Lower leg skin (tissue), 4 donors: ENCODE results near the gene GALNT12. TPM values are rescaled to one million over a fixed set of nuclear protein-coding genes. Genes with fewer than 3 reads are reported as not detected.

Experiments used
- DNase-seq, 2 donors: peaks; one replicate each; pipeline ENCODE4 v3.0.0-alpha.2; 2019; ENCODE audit warnings: low spot score in 2 of 2
- H3K4me3 ChIP-seq: fragments of 200-600 bp; sonication (generic); 2 replicates; pipeline ENCODE4 v1.5.1; 2017; ENCODE audit warnings: mild to moderate bottlenecking, low read depth; ENCODE audit not compliant: poor library complexity, severe bottlenecking
- POLR2A ChIP-seq, 2 donors: fragments of 450-650 bp; IDR thresholded peaks; one replicate each; pipeline ENCODE4 v1.6.1; 2016 to 2017; ENCODE audit warnings: antibody characterized with exemption in 2 of 2, mild to moderate bottlenecking in 1 of 2, moderate library complexity in 1 of 2
- WGBS, 2 donors: methylation state at CpG; one replicate each; pipeline ENCODE4 v1.1.5; 2018; 5-methylcytosine and 5-hydroxymethylcytosine counted together
- intact Hi-C: fragments of 100-400 bp; cut with DNase I; formaldehyde crosslinking; loops from one replicate; pipeline ENCODE4 v1.15.0; 2023; ENCODE audit warnings: low total_unique reads
- total RNA-seq, 4 donors: library from RNA; depleted of rRNA; stranded (reverse); fragments of >200 nt; gene quantifications; one replicate each; pipeline ENCODE4 v1.1.0, GENCODE V29; 2016
- TF ChIP-seq, protein P1 (sequence below), 3 donors: fragments of 450-650 bp; IDR thresholded peaks; one replicate each; pipeline ENCODE4 v1.5.1; 2016; ENCODE audit warnings: antibody characterized with exemption in 3 of 3, mild to moderate bottlenecking in 3 of 3, moderate library complexity in 2 of 3

Gene GALNT12
- total RNA-seq, 4 donors from 2014 or later, result 4.9 to 8.5 (median 6.4) TPM

DNA sequence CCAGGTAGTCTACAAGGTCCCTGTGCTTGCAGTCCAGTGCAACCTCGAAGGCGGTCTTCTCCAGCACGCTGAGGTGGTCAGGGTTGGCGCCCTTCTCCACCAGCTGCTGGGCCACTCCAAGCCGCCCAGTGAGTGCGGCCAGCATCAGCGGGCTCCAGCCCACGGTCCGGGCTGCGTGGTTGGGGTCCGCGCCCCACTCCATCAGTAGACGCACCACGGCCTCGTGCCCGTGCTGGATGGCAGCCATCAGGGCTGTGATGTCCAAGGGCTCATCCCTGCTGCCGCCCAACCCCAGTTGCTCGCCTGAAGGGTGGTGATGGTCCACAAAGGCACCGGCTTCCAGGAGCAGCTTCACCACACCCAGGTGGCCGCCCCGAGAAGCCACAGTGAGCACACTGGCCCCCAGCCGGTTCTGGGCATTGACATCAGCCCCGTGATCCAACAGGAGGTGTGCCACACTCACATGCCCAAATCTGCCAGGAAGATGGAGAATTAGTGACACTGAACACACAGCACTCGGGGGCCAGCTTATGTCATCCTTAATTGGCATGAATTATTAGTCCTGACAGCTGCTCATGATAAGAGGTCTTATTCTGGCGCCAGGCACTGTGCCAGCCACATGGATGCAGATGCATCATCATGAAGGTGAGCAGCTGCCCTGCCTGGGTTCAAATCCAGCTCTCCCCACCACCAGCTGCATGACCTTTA lies 17.2 kb upstream of the GALNT12 start:
- no peak for TF ChIP-seq POLR2A (IDR thresholded peaks at IDR 0.05)
- TF ChIP-seq, protein P1, sequence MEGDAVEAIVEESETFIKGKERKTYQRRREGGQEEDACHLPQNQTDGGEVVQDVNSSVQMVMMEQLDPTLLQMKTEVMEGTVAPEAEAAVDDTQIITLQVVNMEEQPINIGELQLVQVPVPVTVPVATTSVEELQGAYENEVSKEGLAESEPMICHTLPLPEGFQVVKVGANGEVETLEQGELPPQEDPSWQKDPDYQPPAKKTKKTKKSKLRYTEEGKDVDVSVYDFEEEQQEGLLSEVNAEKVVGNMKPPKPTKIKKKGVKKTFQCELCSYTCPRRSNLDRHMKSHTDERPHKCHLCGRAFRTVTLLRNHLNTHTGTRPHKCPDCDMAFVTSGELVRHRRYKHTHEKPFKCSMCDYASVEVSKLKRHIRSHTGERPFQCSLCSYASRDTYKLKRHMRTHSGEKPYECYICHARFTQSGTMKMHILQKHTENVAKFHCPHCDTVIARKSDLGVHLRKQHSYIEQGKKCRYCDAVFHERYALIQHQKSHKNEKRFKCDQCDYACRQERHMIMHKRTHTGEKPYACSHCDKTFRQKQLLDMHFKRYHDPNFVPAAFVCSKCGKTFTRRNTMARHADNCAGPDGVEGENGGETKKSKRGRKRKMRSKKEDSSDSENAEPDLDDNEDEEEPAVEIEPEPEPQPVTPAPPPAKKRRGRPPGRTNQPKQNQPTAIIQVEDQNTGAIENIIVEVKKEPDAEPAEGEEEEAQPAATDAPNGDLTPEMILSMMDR (IDR thresholded peaks at IDR 0.05), result no peak
- intact Hi-C loops, result no loop called here
- no peak overlapping the region for H3K4me3 ChIP-seq
- WGBS, 2 donors, result 59 to 78% methylated on average over 4 to 10 of the region's 25 CpGs
- peak in 1 of 2 donors; percentile 86 for DNase-seq

DNA sequence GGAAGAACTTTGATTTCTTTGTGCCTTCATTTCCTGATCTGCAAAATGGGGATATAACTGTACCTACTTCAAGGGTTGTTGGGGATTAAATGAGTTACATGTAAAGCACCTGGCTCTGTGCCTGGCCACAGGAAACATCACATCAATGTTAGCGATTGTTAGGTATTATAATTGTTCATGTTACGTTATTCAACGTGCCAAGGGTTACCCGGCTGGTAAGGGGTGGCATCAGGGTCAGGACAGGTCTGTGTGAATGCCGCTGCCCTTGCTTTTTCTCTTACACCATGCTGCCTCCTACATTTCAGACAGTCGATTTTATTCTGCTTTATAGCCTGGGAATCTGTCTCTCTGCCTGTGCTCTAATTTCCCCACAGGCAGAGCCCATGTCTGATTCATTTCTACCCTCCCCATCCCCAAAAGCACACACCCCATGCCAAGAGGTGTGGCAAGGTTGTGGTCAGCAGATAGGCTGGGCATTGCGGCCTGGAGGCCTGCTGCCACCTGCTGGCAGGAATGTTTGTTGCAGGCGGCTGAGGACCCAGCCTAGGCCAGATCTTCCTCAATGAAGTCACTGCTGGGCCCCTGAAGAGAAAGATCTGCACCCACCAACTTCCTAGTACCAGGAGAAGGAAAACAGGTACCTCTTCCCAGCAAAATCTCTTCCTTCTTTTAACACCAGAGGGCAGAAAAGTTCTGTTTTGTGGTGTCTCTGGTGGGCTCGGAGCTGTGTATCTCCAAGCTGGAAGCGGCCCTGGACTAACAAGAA lies 16.4 kb upstream of the GALNT12 start:
- peak; percentile 80 to 97 for DNase-seq
- no peak overlapping the region for H3K4me3 ChIP-seq
- no peak for TF ChIP-seq POLR2A (IDR thresholded peaks at IDR 0.05)
- TF ChIP-seq, protein P1 (IDR thresholded peaks at IDR 0.05), result peak in 2 of 3 donors; percentile 53 to 97
- WGBS, 2 donors, result 33 to 38% methylated on average over 10 of the region's 10 CpGs
- intact Hi-C loops, result no loop called here

DNA sequence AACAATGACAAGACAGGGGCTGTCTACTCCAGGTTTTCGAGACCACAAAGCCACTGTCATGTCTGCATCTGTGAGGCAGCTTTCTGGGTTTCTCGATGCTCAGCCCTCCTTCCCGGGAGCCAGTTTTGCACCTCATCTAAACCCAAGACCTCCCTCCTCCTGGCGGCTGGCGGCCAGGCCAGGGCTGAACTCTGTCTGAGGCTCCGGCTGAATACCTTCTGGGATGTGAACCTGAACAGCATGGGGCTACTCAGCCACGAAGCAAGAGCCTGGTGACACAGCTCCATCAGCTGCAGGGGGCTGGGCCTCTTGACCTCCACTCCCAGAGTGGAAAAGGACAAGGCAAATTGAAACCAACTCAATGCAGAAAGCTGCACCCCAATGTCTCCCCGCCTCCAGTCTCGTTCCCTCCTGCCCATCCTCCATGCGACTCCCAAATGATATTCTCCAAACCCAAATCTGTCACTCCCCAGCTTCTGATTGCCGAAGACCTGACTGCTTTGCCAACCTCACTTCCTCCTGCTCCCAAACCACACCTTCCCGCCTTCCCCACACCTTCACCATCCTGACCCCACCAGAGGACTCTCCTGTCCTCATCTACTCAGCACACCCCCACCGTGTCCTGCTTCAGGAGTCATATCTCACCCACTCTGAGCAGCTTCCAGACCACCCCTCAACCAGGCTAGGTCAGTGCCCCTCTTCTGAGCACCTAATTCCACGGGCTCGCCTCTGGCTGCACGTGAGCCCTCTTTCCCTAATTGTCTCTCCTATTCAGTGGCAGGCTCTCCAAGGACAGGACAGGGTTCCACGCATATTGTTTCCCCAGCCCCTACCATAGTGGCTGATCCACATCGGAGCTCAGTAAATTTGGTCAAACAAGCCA lies 15.6 kb upstream of the GALNT12 start:
- DNase-seq, result peak in 1 of 2 donors; percentile 81
- H3K4me3 ChIP-seq, result no peak overlapping the region
- TF ChIP-seq, protein P1 (IDR thresholded peaks at IDR 0.05), result no peak
- no peak for TF ChIP-seq POLR2A (IDR thresholded peaks at IDR 0.05)
- 83 to 87% methylated on average over 18 of the region's 18 CpGs for WGBS, 2 donors
- intact Hi-C loops, result no loop called here

DNA sequence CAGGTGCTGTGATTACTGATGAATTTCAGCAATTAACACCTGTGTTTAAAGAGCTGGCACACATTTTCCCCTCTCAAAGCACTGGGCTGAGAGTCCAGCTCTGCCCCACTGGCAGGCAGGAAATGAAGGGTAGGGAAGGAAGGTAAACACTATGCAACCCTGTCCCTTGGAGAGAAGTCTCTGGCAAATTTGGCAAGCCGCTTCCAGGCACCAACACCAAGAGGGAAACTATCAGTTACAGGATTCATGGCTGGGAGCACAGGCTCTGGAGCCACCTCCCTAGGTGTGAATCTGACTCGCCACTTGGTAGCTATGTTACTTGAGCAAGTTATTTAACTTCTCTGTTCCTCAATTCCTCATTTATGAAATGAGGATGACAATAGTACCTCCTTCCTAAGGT lies 14.4 kb upstream of the GALNT12 start:
- 70 to 84% methylated on average over 2 of the region's 2 CpGs for WGBS, 2 donors
- peak in 1 of 2 donors; percentile 67 for DNase-seq
- TF ChIP-seq, protein P1 (IDR thresholded peaks at IDR 0.05), result no peak
- TF ChIP-seq POLR2A (IDR thresholded peaks at IDR 0.05), result no peak
- intact Hi-C loops, result no loop called here
- H3K4me3 ChIP-seq, result no peak overlapping the region

DNA sequence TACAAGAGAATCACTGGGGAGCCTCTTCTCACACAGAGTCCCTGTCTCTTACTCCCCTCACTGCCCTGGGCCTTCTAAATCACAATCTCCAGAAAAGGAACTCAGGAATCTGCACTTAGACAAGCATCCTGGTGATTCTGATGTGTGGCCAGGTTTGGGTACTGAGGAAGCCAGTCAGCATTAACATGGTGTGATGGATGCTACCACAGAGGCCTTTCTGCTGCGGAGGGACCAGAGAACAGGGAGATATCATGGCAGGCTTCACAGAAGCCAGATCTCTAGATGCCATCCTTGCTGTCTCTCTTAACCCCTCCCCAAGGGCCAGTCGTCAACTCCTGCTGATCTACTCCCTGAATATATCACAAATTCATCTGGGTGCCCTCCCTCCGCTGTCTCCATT lies 12.7 kb upstream of the GALNT12 start:
- DNase-seq, result peak in 1 of 2 donors; percentile 68
- 77 to 90% methylated on average over 3 of the region's 3 CpGs for WGBS, 2 donors
- no peak for TF ChIP-seq POLR2A (IDR thresholded peaks at IDR 0.05)
- no peak overlapping the region for H3K4me3 ChIP-seq
- intact Hi-C loops, result no loop called here
